ENCODE data around the gene LRRC4B.

- TF ChIP-seq CTCF (IDR thresholded peaks at IDR 0.05): no peak
- no peak for TF ChIP-seq POLR2A (IDR thresholded peaks at IDR 0.05)
These were observed 53.7 kb downstream of the LRRC4B start for GRCh38 chr19:50514346-50515167.
